Ishikawa (cell line): ENCODE data around the gene RCOR2.

ENCODE experiments used
- MAX ChIP-seq: IDR thresholded peaks from 2 replicates; pipeline ENCODE4 v1.6.1; 2012
- TCF12 ChIP-seq: IDR thresholded peaks from 2 replicates; pipeline ENCODE4 v1.6.1; 2012; ENCODE audit warnings: low read depth

GRCh38 chr11:63897459-63898146 lies 19.4 kb downstream of the RCOR2 start:
- TF ChIP-seq MAX: no peak
- TF ChIP-seq TCF12: no peak
